ENCODE data around the gene EML4.

GRCh38 chr2:42368817-42369531 lies 199.8 kb downstream of the EML4 start:
- TF ChIP-seq CTCF (conservative IDR thresholded peaks at IDR 0.05; ENCODE audit: low read length), result no peak
- no peak for TF ChIP-seq EZH2phosphoT487 (IDR thresholded peaks at IDR 0.05; ENCODE audit: borderline replicate concordance, low read depth, low read length)
